ENCODE results near the gene TXN2.
A peak's percentile ranks its signal among the peaks of the same experiment; 100 is the strongest.

TXN2 gene

DNA sequence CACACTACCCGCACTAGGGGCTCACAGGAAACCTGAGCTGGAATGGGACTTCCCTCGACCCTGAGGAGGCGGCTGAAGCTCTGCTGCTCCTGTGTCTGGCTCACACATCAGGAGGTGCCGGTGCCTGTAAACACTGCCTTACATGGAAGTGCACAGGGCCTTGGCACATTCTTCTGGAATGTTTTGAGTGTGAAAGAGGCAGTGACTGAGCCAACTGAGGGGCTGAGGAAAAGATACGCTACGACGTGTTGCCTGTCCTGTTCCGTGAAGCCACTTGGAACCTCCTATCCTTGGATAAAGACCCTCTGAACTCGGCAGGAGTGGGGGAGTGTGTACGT is 10.5 kb downstream of the TXN2 start:
- TF ChIP-seq, protein P1, sequence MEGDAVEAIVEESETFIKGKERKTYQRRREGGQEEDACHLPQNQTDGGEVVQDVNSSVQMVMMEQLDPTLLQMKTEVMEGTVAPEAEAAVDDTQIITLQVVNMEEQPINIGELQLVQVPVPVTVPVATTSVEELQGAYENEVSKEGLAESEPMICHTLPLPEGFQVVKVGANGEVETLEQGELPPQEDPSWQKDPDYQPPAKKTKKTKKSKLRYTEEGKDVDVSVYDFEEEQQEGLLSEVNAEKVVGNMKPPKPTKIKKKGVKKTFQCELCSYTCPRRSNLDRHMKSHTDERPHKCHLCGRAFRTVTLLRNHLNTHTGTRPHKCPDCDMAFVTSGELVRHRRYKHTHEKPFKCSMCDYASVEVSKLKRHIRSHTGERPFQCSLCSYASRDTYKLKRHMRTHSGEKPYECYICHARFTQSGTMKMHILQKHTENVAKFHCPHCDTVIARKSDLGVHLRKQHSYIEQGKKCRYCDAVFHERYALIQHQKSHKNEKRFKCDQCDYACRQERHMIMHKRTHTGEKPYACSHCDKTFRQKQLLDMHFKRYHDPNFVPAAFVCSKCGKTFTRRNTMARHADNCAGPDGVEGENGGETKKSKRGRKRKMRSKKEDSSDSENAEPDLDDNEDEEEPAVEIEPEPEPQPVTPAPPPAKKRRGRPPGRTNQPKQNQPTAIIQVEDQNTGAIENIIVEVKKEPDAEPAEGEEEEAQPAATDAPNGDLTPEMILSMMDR (IDR thresholded peaks at IDR 0.05; ENCODE audit: borderline replicate concordance, control extremely low read depth, extremely low read depth, insufficient read depth, missing control alignments) = no peak
- in situ Hi-C loops (cut with MboI; ENCODE audit: low sequenced_read_pairs, unreplicated experiment) = no loop called here
- DNase-seq (ENCODE audit: low spot score) = no peak

DNA sequence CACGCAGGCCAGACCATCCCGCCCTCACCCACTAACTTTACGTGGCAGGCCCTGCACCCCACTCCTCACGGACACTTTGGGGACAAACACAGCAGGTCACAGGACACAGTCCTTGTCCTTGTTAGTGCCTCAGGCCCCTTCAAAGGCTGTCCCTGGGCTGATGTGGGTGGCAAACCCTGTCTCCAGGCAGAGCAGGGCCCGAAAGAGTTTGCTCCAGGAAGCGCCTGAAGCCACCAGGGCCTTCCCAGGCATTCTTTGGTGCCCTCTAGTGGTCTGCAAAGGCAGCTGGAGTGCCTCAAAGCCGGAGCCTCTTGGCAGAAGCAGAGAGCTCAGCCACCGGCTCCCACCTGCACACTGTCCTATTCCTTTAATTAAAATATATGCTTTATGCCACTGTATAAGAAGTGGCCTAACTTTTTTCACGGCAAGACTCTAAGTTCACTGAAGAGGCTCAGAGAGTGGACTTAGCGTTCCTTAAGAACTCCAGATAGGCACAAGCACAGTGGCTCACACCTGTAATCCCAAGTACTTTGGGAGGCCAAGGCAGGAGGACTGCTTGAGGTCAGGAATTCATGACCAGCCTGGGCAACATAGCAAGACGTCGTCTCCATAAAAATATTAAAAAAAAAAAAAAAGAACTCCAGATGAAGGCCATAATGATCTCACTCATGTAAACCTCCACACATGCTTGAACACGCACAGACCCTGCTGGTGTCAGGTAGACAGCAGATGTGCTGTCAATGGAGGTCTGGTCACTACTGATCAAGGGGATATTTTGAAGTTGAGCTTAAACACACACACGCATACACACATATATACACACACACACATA is 11.1 kb downstream of the TXN2 start:
- TF ChIP-seq, protein P1 (IDR thresholded peaks at IDR 0.05; ENCODE audit: borderline replicate concordance, control extremely low read depth, extremely low read depth, insufficient read depth, missing control alignments) = peak; percentile 94
- in situ Hi-C loops (cut with MboI; ENCODE audit: low sequenced_read_pairs, unreplicated experiment) = no loop called here
- DNase-seq (ENCODE audit: low spot score) = peak; percentile 87

DNA sequence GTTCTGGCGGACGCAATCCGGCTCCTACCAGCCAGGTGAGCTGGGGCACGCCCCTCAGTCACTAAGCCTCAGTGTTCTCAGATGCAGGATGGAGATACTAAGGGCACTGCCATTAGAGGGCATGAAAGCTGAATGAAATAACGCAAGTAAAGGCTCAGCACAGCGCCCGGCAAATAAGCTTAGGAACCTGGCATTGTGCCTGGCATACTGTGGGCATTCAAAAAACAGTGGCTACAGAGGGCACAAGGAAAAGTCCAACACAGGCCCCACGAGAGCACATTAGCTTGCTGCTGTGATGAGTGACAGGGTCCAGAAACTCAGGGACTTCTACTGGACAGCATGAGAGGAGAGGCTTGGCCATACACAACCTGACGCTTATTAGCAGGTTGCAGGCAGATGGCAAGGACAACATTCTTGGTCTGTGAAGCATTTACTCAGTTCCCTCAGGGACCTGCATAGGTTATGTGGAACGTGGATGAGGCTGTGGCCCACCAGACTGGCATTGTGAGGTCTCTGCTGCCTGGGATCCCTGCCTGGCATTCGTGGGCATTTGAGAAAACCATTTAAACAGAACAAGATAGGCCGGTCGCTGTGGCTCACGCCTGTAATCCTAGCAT is 12.2 kb downstream of the TXN2 start:
- TF ChIP-seq, protein P1 (IDR thresholded peaks at IDR 0.05; ENCODE audit: borderline replicate concordance, control extremely low read depth, extremely low read depth, insufficient read depth, missing control alignments) = no peak
- no peak for DNase-seq (ENCODE audit: low spot score)
- in situ Hi-C loops (cut with MboI; ENCODE audit: low sequenced_read_pairs, unreplicated experiment) = no loop called here

- TF ChIP-seq, protein P1 (IDR thresholded peaks at IDR 0.05; ENCODE audit: borderline replicate concordance, control extremely low read depth, extremely low read depth, insufficient read depth, missing control alignments) = no peak
- in situ Hi-C loops (cut with MboI; ENCODE audit: low sequenced_read_pairs, unreplicated experiment) = no loop called here
- DNase-seq (ENCODE audit: low spot score) = no peak
Observed at GRCh38 chr22:36467946-36468345, 13.5 kb downstream of the TXN2 start.

GRCh38 chr22:36467042-36467810 is 14.2 kb downstream of the TXN2 start:
- in situ Hi-C loops (cut with MboI; ENCODE audit: low sequenced_read_pairs, unreplicated experiment) = no loop called here
- TF ChIP-seq, protein P1 (IDR thresholded peaks at IDR 0.05; ENCODE audit: borderline replicate concordance, control extremely low read depth, extremely low read depth, insufficient read depth, missing control alignments) = no peak
- DNase-seq (ENCODE audit: low spot score) = no peak

DNA sequence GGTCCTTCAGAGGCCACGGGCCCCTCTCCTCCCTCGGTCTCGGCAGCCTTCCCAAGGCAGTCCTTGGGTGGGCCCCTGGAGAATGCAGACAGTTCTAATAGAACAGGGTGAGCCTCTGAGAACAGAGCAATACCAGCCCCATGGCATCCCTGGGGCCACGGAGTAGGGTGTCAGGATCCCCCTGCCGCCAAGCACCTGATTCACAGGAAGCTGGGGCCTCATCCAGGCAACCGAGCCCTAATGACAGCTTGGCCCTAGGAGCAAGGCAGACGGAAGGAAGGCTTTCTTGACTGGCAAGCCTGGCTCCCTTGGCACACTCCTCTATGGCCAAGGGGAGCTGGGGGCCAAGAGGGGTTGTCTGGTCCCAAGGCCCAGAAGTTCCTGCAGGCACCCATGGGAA is 15.2 kb downstream of the TXN2 start:
- in situ Hi-C loops (cut with MboI; ENCODE audit: low sequenced_read_pairs, unreplicated experiment) = no loop called here
- TF ChIP-seq, protein P1 (IDR thresholded peaks at IDR 0.05; ENCODE audit: borderline replicate concordance, control extremely low read depth, extremely low read depth, insufficient read depth, missing control alignments) = no peak
- no peak for DNase-seq (ENCODE audit: low spot score)
